Stimulated activated CD8-positive, alpha-beta memory T cell treated with anti-CD3 and anti-CD28 coated beads, Interleukin-4, amount 100 ng/mL, for 1 hour (primary cell): ENCODE data around the gene FSCN2.

Source experiments
- DNase-seq, 2 donors: peaks; one replicate each; pipeline ENCODE4 v3.0.0-alpha.2; 2020; ENCODE audit warnings: low read depth in 2 of 2, low spot score in 1 of 2

FSCN2 gene

DNA sequence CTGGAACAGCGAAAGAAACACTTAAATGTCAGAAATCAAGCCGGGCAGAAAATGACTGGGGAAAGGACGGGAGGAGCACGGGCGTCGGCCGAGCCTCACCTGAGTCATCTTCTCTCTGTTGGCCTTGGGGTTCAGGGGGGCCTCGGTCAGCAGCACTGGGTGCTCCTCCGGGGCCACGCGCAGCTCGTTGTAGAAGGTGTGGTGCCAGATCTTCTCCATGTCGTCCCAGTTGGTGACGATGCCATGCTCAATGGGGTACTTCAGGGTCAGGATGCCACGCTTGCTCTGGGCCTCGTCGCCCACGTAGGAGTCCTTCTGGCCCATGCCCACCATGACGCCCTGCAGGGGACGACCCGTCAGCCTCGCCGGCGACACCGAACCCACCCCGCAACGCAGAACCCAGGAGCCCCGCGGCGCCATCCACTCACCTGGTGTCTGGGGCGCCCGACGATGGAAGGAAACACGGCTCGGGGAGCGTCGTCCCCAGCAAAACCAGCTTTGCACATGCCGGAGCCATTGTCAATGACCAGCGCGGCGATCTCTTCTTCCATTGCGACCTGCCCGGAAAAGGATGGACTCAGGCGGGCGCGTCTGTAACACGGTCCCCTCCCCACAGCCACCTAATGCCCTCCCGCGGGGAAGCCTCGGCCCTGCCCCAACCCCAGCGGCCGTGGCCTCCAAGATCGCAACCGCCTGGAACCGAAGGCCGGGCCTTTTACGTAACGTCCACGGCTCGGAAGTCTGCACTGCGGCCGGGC lies 16.2 kb upstream of the FSCN2 start:
- no peak for DNase-seq

DNA sequence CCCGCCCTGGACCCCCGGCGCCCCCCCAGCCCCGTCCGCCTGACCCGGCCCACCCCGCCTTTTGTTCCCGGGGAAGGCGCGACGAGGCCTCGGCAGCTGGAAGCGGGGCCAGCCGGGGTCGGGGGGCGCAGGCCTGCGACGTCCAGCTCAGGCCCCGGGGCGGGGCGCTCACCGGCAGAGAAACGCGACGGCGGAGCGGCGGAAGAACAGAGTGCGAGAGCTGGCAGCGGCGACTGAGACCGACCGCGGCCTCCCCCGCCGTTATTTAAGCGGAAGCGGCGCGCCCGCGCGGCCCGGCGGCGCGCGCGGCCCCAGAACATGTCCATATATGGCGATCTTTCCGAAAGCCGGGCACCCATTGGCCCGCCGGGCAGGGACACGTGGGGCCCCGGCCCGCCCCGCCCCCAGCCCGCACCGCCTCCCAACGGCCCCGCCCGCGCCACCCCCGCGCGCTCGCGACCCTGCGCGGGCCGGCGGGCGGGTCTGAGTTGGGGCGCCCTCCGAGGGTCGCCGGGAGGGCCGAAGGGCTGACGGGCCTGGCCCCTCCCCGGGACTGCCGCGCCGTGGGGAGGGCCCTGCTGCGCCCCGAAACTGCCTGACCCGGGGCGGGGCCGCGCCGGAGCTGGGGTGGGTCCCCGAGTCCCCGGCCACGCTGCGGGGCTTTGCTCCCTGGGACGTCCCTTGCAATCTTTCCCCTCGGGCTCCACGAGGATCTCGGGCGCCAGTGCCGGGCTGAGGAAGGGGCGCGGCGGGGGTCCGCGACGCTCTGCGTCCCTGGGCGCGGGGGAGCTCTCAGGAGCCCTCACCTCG lies 15.4 kb upstream of the FSCN2 start, which contains the start of gene ACTG1:
TSS of gene ACTG1 (minus strand) at position 238 of the 810 bp plus-strand sequence. CDS start 445 bp downstream, outside the sequence.
- DNase-seq: peak; percentile 81 to 88

DNA sequence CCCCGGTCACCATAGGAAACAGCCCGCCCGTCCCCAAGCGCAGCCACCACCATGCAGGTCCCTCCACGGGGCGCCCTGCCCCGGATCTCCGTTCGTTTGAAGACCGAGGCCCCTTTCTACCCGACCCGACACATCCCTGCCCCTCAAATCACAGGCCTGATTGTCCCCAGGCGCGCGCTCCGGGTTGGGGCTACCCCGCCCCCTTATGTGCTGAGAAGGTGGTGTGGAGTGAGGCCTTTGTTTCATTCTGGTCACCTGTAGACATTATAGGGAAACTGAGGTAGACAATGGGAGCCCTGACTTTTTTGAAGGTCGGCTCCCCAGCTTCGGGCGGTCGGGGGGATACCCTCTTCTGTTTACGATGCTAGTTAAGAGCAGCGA lies 14.8 kb upstream of the FSCN2 start:
- DNase-seq: no peak

DNA sequence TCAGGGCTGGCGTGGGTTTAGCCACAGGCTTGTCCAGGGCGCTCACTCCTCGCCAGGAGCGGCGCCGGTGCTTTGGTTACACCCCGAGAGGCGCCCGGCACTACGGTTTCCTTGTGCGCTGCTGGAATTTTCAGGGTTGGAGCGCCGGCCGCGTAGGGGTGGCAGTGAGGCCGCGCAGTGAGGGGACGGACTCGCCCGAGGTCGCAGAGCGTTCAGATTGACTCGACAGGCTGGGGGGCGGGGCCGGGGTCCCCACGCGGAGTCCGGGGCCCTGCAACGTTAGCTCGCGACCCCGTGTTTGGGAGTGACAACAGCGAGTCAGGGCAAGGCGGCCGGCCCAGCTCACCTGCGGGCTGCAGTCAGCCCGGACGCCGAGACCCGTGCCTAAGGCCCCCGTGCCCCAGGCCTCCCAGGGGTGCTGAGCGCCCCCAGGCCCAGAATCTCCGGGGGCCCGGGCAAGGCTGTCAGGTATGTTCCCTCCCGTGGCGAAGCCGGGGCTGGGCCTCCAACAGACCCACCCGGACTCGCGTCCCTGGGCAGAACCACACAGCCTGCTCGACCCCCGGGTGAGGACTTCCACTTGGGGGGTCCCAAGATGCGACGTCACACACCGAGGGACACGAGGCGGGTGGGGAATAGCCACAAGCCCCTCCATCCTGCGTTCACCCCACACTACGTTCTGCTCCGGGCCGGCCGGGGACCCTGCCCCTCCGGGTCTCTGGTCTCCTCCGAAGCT lies 14.3 kb upstream of the FSCN2 start:
- no peak for DNase-seq

DNA sequence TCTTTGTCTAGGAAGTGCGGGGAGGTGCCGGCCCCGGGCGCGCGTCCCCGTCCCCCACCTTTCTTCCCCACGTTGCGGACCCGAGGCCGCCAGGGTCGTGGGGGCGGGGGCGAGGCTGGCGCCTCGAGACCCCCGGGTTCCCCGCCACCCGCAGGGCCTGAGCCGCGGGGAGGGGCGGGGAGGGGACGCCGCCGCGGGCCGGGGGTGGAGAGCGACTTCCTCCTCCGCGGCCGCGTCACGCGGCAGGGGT lies 13.8 kb upstream of the FSCN2 start:
- DNase-seq: no peak

DNA sequence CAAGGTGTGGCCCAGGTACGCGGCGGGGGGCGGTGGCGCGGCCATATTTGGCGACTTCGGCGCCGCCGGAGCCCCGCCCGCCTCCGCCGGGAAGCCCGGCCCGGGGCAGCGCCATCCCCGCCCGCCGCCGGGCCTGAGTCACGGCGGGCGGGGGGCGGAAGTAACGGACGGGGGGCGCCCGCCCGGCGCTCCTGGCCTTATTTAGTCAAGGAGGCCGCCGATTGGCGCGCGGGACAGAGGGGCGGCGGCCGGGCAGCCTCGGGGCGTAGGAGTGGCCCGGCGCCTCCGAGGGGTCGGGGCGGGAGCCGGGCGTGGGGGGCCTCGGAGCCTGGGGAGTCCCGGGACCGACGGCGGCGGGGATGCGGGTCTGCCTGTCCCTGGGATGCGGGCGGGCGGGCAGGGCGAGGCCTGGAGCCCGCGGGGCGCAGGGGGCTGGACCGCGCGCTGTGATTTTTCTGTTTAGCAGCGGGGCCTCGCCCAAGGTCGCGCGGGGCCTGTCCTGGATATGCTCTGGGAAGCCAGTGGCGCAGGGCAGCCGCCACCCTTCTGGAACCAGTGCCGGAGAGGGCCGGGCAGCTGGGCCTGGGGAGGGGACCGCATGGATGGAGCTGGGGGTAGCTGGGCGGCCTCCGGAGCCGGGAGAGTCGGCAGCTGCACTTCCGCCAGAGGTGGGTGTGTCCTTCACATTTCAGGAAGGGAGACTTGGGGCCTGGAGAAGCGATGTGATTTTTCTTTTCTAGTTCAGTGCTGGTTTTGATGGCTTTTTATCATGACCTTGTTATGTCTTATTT lies 13.2 kb upstream of the FSCN2 start:
- peak in 1 of 2 donors; percentile 55 for DNase-seq

DNA sequence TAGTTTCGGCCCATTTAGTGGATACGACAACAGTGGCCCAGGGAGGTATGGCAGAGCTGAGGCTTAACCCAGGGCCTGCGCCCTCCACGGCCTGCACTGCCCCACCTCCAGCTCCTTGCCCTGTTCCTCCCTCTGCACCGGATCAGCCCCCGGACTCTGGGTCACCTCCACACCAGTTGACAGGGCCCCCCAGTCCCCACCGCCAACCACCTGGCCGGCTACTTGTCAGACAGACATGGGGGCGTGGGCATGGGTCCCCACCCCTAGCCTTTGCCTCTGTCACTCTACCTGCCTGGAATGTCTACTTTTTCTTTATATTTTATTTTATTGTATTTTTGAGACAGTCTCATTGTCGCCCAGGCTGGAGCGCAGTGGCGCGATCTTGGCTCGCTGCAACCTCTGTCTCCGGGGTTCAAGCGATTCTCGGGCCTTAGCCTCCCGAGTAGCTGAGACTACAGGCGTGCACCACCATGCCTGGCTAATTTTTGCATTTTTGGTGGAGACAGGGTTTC lies 12.6 kb upstream of the FSCN2 start:
- DNase-seq: no peak

DNA sequence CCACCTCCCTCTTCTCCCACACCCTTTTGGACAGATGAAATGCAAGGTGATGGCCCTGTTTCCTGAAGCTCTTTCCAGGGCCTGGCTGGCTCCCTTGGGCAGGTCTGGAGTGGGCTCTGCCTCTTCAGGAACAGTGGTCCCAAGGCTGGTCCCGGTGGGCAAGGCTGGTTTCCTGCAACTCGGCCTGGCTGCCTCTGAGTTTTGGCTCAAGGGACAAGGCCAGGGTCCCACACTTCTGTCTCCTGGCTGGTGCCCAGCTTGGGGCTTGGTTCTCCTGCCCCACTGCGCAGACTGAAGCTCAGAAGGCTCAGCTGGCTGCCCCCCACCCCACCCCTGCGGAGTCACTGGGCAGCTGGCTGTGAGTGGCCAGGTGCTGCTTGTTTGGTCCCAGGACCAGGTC lies 11.7 kb upstream of the FSCN2 start:
- DNase-seq: no peak

DNA sequence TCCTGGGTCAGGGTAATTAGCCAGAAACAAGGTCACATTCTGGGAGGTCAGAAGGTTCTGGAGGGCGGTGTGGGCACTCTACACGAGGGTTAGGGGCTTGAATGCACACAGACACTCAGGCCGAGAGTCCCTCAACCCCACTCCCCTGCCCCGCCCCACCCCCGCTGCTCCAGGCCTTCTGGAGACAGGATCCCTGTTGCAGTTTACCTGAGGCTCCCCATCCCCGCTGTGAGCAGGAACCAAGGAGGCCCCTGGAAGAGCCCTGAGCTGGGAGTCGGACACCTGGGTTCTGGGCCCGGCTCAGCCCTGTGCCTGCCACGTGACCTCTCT lies 11.2 kb upstream of the FSCN2 start:
- DNase-seq: no peak

DNA sequence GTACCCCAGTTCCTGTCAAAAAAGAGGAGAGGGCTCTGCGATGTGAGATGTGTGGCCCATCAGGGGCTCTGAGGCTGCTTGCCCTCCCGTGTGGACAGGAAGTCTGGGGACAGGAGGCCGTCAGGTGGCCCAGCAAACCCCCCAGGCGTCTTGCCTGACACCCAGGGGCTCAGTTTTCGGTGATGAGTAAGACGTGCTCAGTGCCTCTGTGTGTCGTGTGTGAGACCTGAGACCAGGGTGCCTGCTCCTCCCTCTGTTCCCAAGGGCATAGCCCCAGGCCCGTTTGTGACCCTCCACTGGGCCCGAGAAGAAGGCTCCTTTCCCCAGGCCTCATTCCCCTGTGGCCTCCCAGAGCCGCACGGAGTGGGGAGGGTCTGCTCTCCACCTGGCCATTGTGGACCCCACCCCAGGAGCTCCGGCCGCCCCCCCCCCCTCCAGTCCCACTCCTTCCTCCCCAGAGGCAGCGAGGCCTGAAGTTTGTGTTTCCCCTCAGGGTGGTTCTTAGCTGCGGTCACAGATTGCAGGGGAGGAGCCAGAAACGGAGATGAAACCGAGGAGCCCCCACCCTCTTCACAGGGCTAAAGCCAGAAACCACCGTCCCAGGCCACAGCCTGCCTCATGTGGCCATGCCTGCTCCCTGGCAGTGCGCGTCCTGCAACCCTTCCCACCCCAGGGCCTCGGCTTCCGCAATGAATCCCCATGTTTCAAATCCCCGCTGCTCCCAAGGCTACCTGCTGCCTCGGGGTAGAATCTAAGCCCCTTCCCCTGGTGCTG lies 10.7 kb upstream of the FSCN2 start:
- DNase-seq: no peak

DNA sequence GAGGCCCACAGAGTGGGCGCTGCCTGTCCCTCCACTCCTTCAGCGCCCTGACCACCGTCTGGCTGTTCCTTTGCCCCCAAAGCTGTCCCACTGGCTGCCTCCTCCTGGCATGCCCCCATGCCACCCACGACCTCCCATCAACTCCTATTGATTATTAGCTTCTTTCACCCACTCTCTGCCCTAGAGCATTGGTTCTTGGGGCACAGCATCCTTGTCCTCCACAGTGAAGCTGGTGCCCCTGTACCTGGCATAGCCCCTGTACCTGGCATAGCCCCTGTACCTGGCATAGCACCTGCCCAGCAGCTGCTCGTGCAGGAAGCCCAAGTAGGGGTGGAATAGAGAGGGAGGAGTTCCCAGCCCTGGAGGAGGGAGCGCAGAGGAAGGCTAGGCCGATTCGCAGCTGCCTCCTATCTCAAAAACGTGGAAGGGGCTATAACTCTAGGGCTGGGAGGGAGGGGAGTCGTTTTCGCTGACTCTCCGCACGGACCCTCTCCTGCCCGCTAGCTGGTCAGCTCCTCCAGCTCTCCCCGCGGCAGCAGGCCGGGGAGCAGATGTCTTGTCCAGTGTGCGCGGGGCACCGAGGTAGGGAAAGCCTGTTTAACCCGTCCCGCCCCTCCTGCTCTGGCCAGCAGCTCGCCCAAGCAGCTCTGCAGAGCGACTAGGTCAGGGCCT lies 9.9 kb upstream of the FSCN2 start:
- no peak for DNase-seq

DNA sequence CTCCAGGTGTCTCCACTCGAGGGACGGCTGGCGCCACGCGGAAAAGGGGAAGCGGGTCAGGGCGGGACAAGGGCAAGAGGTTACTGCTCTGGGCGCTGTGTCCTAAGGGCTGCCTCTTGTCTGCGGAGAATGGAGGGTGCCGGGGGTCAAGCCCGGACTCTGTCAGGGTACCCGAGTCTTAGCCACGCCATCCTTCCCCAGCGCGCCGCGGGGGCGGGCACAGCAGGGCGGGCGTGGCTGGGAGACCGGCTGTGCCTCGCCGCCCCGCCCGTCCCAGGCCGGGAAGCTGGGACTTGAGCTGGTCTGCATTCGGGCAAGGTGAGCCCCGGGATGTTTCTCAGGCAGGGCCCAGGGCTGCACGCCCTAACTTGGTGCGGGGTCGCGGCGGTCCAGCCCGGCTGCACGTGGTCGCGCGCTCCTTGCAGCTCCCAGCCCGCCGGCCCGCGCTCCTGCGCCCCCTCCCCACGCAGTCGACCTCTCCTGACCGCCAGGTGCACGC lies 9.3 kb upstream of the FSCN2 start:
- no peak for DNase-seq

DNA sequence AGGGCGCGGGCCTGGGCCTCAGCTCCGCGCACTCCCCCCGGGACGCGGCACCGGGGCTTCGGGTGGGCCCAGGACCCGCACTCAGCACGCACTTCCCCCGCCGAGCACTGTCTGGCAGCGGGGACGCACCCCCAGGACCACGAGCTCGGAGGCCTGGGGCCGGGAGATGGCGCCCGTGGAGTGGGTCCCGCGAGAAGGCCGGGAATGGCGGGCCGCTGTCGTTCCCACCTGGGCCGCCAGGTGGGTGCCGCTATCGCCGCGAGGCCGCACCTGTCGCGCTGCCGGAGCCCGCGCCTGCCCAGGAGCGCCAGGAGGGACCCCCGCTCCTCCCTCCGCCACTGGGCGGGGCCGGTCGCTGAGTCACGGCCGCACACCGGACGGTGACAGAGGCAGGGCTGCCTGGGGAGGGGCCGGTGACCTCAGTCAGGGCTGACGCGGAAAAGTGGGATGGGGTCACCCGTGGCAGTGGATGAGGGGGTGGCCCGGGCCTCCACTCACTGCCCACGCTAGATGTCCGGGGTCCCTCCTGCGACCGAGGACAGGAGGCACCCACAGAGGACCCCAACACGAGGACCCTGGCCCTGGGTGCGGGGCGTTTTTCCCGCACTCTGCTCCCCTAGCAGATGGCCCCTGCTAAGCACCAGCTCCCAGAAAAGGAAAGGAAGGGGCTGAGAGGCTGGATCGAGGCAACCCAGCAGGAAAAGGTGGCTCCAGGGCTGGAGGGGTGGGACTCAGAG lies 8.7 kb upstream of the FSCN2 start:
- DNase-seq: no peak

DNA sequence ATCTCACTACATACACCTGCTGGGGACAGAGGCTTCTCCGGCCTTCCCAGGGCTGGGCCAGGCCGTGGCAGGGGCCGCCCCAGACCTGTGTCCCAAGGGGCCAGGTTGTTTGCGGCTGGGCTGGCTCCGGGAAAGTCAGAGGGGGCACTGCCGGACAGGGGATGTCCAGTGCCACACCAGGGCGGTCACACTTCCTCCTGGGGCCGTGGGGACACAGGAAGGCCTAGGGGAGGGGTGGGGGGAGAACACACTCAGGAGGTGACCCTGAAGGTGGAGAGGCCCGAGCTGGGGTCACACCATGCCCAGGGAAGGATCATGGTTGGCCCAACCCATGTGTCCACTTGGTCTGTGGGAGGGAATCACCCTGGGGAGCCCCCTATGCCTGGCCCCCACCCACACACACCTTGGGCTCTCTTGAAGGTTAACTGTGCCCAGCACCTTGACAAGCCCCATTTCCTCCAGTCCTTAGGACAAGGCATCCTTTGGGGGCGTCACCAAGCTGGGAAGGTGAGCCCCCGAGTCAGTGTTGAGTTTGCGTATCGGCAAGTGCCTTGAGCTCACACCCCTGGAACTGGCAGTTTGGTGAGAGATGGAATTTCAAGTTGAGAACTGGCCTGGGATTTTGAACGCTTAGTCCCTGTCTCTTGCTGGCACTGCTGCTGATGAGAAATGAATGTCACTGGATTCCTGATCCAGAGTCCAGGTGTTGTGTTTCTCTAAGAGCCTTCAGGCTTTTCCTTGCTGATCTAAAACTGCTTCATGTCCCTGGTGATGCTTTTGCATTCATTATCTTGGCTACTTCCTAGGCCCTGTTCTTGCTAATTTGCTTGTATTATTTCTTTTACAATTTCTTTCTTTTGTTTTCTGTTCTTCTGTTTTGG lies 7.9 kb upstream of the FSCN2 start:
- no peak for DNase-seq

DNA sequence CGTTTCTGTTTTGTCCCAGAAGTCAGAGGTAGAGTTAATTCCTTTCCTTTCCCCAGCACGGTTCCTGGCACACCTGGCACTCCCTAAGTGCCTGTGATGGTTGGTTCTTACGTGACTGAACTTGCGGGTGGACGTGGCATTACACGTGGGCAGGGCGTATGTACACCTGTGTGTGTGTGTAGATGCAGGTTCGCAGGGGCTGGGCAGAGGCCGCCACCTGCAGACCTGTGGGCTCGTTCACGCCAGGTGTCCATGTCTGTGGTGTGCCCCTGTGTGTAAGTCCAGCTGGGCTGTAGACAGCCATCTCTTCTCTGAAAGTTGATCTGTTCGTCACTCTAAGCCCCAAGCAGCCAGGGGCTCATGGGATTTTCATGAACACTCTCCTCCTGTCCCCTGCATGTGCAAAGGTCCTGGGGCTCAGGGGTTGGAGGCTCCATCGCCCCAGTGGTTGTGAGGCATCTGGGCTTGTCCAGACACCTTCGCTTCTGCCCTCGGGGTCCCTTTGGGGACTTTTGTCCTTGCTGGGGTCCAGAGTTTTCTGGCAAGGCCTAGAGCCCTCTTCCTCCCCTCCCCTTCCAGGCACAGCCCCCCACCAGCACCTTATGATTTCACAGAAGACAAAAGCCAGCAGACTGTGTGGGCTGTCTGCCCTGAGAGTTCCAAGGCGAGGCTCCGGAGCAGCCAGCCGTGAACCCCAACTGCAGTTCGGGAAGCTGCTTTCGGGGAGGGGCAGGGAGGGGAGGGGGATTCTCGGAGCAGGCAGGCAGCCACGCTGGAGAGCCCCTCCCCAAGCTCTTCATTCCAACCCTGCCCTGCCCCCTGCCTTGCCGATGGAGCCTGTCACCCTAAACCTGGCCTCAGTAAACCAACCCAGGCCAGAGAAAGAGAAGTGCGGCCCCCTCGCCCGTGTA lies 5.4 kb upstream of the FSCN2 start:
- no peak for DNase-seq

DNA sequence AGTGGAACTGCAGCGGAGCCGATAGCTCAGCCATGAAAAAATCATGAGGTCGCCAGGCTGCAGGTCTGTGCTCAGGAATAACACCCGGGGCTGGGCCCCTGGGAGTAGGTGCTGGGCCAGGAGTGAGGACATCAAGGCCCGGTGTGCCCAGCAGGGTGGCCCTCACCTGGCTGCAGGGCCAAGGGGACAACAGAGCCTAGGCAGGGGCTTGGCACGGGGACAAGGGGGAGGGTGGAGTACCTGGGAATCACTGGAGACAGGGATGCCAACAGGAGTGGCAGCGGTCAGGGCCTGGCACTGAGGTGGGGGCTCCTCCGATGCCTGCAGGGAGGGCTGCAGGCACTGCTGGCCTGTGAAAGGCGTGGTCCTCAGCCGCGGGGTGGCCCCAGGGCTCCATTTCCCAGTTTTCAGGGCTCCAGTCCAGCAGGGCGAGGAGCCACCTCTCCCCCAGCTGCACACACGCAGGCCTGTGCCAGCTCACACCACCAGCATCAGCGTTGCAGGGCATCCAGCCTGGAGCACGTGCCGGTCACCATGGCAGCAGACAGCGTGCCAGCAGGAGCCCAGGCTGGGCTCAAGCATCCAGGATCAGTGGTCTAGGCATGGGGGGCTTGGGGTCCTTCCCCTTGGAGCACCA lies 4.7 kb upstream of the FSCN2 start:
- DNase-seq: no peak
